ENCODE measurements around the gene PCDHB1. TPM values are rescaled to one million over a fixed set of nuclear protein-coding genes. Genes with fewer than 3 reads are reported as not detected.

The PCDHB1 gene, protein sequence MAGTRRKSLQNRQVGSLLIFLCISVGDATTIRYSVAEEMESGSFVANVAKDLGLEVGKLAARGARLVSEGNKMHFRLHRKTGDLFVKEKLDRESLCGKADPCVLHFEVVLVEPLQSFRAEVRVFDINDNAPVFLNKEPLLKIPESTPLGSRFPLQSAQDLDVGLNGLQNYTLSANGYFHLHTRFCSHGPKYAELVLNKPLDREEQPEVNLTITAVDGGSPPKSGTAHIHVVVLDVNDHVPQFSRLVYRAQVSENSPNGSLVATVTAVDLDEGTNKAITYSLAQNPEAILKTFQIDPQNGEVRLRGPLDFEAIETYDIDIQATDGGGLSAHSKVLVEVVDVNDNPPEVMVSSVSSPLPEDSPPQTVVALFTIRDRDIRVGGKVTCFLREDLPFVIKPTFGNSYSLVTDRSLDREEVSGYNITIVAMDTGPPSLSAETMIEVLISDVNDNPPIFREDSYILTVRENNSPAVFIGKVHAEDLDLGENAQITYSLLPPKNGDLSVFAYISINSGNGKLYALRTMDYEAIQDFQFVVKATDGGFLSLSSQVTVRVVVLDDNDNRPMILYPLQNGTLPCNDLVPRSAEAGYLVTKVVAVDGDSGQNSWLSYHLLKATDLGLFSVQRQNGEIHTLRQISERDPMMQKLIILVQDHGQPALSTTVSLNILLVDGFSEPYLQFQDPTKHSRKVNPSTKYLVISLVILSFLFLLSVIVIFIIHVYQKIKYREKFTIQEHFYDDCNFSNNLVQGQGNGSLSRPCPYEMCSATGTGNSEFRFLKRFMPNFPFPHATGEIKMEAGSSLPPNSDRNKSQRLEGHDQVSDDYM
- not detected in 2 replicates for total RNA-seq

DNA sequence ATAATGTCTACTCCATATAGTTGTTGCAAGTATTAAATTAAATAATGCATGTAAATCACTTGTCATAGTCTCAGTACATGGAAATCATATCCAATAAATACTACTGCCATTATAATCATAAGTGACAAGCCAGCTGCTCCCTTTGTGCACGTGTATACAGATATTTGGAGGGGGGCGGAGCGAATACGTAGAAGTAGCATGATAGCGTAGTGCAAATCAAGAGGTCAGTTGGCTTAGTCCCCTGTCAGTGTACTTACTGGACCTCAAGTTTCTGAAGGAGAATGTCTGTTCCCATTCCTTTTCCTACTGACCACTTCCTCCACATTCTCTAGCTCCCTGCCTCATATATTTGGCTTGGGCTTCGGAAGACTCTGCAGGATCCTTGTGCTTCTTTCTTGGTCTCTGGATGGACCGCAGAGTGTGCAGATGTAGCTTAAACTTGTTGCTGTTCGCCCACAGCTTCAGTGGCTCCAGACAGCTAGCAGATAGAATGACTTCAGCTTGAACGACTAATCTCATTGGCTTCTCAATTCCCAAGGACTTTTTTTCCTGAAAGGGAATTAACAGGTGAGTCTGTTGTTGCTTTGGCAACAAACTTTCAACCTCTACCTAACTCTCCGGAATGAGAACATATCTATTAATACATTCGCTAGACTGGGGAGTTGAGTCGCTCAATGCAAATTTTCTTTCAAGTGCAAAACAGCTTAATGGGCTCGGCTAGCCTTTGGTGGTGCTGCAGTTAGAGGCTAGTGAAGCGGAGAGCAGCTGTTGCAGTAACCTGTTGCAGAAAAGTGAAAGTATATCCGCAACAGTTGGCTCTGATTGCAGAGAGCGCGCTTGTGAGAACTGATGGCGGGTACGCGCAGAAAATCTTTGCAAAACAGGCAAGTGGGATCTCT lies at the start of gene PCDHB1:
TSS of gene PCDHB1 (plus strand) at position 753 of the 899 bp plus-strand sequence. CDS start at position 850, 97 bp downstream.

DNA sequence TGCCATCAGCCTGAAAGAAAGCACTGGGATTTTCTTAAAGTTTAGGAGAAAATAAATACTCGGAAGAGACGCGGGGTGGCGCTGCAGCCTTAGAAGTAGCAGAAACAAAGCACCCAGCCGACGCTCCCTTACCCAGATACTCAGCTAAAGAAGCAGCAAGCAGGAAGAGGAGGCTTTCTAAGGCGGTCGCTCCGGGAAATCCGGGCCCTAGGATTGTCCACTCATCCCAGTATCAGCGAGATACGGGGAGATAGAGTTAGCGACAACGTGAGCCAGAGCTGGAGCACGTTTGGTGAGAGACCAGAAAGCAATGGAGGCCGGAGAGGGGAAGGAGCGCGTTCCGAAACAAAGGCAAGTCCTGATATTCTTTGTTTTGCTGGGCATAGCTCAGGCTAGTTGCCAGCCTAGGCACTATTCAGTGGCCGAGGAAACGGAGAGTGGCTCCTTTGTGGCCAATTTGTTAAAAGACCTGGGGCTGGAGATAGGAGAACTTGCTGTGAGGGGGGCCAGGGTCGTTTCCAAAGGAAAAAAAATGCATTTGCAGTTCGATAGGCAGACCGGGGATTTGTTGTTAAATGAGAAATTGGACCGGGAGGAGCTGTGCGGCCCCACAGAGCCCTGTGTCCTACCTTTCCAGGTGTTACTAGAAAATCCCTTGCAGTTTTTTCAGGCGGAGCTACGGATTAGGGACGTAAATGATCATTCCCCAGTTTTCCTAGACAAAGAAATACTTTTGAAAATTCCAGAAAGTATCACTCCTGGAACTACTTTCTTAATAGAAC lies 43.5 kb downstream of the PCDHB1 start, which contains the start of gene PCDHB2:
TSS of gene PCDHB2 (plus strand) at position 135 of the 782 bp plus-strand sequence. CDS start at position 311, 176 bp downstream.

DNA sequence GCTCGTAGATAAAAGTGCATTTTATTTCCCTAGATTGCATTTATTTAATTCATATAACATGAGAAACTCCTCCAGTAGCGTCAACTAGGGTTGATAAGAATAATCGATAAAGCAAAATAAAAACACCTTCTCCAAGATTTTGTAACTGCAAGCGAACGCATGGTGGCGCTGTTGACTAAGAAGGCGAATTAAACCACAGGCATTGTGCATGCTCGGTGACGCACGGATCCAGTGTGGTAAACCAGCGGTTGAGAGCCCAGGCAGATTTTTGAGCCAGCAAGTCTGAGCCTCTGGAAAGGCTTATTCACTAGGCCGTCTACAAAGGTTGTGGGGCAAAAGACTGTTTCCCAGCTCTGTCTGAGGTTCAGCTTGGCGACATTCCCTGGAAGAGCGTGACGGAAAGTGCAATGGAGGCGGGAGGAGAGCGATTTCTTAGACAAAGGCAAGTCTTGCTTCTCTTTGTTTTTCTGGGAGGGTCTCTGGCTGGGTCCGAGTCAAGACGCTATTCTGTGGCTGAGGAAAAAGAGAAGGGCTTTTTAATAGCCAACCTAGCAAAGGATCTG lies 49.1 kb downstream of the PCDHB1 start, which contains the start of gene PCDHB3:
TSS of gene PCDHB3 (plus strand) at position 231 of the 563 bp plus-strand sequence. CDS start at position 408, 177 bp downstream.

Other genes starting within 250 kb of the PCDHB1 start
- under 0.01 and 0.14 TPM in 2 replicates for gene PCDHA4, start 244.3 kb upstream of the PCDHB1 start, total RNA-seq
- not detected in 2 replicates for gene PCDHA5, start 229.8 kb upstream of the PCDHB1 start, total RNA-seq
- gene PCDHA6, start 223.4 kb upstream of the PCDHB1 start, total RNA-seq: 0.14 and 0.44 TPM in 2 replicates
- gene PCDHA7, start 217.1 kb upstream of the PCDHB1 start, total RNA-seq: under 0.01 and 0.29 TPM in 2 replicates
- gene PCDHA8, start 210.2 kb upstream of the PCDHB1 start, total RNA-seq: under 0.01 TPM in 1 of 2 replicates, not detected in the other
- under 0.01 TPM in 2 replicates for gene PCDHA9, start 203.0 kb upstream of the PCDHB1 start, total RNA-seq
- under 0.01 and 0.14 TPM in 2 replicates for gene PCDHA10, start 195.5 kb upstream of the PCDHB1 start, total RNA-seq
- gene PCDHA11, start 182.4 kb upstream of the PCDHB1 start, total RNA-seq: 0.57 TPM in 1 of 2 replicates, not detected in the other
- gene PCDHA12, start 176.1 kb upstream of the PCDHB1 start, total RNA-seq: under 0.01 and 0.14 TPM in 2 replicates
- gene PCDHA13, start 169.2 kb upstream of the PCDHB1 start, total RNA-seq: not detected in 2 replicates
- under 0.01 TPM in 1 of 2 replicates, not detected in the other for gene PCDHAC1, start 125.1 kb upstream of the PCDHB1 start, total RNA-seq
- gene PCDHAC2, start 84.9 kb upstream of the PCDHB1 start, total RNA-seq: 0.14 and 0.22 TPM in 2 replicates
- 0.22 and 0.29 TPM in 2 replicates for gene PCDHB2, start 43.2 kb downstream of the PCDHB1 start, total RNA-seq
- gene PCDHB3, start 49.1 kb downstream of the PCDHB1 start, total RNA-seq: under 0.01 and 0.29 TPM in 2 replicates
- gene PCDHB4, start 70.4 kb downstream of the PCDHB1 start, total RNA-seq: 0.14 TPM in 1 of 2 replicates, not detected in the other
- 0.14 and 0.22 TPM in 2 replicates for gene PCDHB5, start 83.8 kb downstream of the PCDHB1 start, total RNA-seq
- under 0.01 and 0.14 TPM in 2 replicates for gene PCDHB6, start 98.7 kb downstream of the PCDHB1 start, total RNA-seq
- under 0.01 and 0.14 TPM in 2 replicates for gene PCDHB7, start 121.3 kb downstream of the PCDHB1 start, total RNA-seq
- 0.29 TPM in 1 of 2 replicates, not detected in the other for gene PCDHB8, start 126.4 kb downstream of the PCDHB1 start, total RNA-seq
- under 0.01 and 0.14 TPM in 2 replicates for gene PCDHB16, start 131.0 kb downstream of the PCDHB1 start, total RNA-seq
- 0.14 TPM in 1 of 2 replicates, not detected in the other for gene PCDHB9, start 135.8 kb downstream of the PCDHB1 start, total RNA-seq
- 0.22 and 0.43 TPM in 2 replicates for gene PCDHB10, start 141.0 kb downstream of the PCDHB1 start, total RNA-seq
- gene PCDHB11, start 148.3 kb downstream of the PCDHB1 start, total RNA-seq: under 0.01 and 0.29 TPM in 2 replicates
- under 0.01 TPM in 1 of 2 replicates, not detected in the other for gene PCDHB12, start 157.3 kb downstream of the PCDHB1 start, total RNA-seq
- 0.22 and 0.29 TPM in 2 replicates for gene PCDHB13, start 162.5 kb downstream of the PCDHB1 start, total RNA-seq
- gene PCDHB14, start 172.0 kb downstream of the PCDHB1 start, total RNA-seq: 0.29 and 0.44 TPM in 2 replicates
- gene PCDHB15, start 194.0 kb downstream of the PCDHB1 start, total RNA-seq: under 0.01 and 0.14 TPM in 2 replicates